HG03457 (cell line): ENCODE data around the gene SMPD4.
"Not testable (repeated sequence)": the region's sequence is repeated elsewhere in the genome, so short reads cannot be mapped to it uniquely, and the experiment has no call there.

Source experiments
- ATAC-seq: cut with Tn5 transposase; IDR thresholded peaks from one replicate; pipeline ENCODE4 v1.9.1; 2021; ENCODE audit warnings: moderate number of reproducible peaks; ENCODE audit not compliant: unreplicated experiment

The SMPD4 gene

DNA sequence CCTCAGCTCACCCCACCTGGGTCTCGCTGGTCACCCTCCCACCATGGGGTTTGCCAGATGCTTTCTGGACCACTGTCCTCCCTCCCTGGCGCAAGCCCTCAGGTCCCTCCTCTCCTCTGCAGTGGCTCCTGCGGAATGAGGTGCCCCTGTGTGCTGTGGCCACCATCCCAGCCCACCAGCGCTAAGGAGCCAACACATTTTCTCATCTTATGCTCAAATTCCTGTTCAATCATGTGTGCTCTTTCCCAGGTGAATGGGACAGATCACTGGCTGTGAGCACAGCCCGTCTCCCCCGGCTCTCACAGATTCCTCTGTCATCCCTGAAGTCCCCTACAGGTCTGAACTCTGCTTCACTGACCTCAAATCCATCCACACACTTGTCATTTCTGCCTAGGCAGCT lies 21.3 kb downstream of the SMPD4 start:
- no peak for ATAC-seq

DNA sequence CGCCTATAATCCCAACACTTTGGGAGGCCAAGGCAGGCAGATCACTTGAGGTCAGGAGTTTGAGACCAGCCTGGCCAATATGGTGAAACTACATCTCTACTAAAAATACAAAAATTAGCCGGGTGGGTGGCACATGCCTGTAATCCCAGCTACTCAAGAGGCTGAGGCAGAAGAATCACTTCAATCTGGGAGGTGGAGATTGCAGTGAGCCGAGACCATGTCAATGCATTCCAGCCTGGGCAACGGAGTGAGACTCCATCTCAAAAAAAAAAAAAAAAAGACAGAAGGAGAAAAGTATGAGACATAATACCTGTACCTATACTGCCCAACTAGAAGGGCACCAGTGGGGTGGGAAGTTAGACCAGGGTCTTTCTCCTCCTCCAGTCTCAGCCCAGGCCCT lies 22.0 kb downstream of the SMPD4 start:
- ATAC-seq, result not testable (repeated sequence)

- no peak for ATAC-seq
These were observed 22.8 kb downstream of the SMPD4 start for GRCh38 chr2:130158631-130159030.

DNA sequence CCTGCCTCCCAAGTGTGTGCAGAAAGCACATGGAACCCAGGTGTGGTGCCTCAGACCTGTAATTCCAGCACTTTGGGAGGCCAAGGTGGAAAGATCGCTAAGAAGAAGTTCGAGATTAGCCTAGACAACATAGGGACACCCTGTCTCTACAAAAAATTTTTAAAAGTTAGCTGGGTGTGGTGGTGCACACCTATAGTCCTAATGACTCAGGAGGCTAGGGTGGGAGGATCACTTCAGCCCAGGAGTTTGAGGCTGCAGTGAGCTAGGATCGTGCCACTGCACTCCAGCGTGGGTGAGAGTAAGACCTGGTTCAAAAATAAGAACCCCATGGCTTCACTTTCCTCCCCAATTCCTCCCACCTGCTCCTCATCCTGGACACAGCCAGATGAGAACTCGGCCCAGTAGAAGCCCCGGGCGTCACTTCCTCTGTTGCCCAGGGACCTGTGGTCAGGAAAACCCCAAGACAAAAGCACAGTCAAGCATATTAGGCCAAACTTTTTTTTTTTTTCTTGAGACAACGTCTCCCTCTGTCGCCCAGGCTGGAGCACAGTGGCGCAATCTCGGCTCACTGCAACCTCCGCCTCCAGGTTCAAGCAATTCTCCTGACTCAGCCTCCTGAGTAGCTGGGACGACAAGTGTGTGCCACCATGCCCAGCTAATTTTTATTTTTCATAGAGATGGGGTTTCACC lies 23.4 kb downstream of the SMPD4 start:
- peak; percentile 85 for ATAC-seq

DNA sequence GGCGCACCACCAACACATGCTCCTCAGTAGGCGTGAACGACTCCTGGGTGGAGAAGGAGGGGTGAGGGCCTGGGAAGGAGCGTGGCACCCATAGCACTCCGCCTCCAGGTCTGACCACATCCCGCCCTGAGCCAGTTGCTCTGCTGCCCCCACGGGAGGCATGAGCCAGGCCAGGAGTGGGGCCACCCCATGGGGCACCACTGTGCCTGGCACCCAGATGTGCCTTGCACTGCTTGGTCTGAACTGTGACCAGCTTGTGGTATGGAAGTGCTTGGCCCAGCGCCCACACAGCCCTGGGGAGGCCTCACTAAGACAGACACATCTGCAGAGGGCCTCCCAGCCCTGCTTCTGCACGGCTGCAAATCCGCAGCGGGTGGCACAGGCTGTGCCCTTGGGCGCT lies 24.0 kb downstream of the SMPD4 start:
- peak; percentile 34 for ATAC-seq

DNA sequence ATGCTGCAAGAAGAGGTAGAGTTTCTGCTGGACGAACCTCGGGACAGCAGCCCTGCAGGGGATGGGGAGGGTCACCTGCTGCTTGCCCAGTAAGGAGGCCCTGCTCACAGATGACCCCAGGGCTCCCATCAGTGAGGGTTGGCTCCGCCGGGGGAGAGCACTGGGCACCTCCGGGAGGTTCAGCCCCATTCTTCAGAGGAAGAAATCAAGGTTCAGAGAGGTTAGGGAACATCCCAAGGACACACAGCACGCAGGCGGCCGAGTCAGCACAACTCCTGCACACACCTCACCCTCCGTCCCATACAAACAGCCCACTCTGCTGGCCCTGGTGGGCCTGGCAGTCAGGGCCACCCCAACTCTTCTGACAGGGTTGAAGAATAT lies 24.8 kb downstream of the SMPD4 start:
- ATAC-seq, result no peak

DNA sequence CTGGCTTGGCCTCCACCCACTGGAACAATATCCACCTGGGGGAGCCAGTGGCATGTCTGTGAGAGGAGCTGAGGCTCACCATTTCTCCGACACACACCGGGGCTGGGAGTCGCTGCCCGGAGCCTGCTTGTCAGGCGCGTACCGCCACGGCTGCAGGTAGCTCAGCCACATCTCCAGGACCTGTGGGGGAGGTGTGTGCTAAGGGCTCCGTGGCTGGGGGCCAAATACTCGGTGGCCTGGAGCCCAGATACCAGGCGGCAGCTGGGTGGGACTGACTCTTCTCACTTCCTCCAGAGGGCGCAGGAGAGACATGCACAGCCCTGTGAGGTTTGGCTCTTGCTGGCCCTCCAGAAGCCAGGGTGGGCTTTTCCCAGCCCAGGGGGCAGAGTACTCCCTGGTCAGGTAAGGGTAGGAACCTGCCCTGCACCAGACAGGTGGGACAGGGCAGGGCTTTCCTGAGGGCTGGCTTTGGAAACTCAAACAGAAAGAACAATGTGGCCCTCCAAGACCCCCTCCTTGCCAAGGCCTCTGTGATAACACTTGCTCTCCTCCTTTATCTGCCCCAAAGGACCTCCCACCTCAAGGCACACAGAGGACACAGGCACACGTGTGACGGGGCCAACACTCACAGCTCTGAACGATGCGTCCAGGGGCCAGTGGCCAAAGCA lies 25.3 kb downstream of the SMPD4 start:
- ATAC-seq, result not testable (repeated sequence)

- ATAC-seq, result no peak
These were observed 26.3 kb downstream of the SMPD4 start for GRCh38 chr2:130154773-130155765.

DNA sequence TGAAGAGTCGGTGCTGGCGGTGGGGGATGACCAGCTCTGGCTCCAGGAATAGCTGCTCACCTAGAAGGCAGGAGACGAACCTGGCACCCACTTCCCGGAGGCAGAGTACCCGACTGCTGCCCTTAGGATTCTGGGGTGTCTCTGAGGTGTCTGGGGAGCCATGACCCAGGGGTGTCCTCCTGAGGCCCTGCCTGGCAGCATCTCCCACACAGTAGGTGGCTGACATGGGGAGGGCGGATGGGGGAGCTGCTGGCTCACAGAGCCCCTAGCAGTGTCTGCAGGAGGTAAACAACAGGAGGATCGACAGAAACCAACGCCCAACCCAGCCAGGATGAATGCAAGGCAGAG lies 27.0 kb downstream of the SMPD4 start:
- ATAC-seq, result not testable (repeated sequence)

DNA sequence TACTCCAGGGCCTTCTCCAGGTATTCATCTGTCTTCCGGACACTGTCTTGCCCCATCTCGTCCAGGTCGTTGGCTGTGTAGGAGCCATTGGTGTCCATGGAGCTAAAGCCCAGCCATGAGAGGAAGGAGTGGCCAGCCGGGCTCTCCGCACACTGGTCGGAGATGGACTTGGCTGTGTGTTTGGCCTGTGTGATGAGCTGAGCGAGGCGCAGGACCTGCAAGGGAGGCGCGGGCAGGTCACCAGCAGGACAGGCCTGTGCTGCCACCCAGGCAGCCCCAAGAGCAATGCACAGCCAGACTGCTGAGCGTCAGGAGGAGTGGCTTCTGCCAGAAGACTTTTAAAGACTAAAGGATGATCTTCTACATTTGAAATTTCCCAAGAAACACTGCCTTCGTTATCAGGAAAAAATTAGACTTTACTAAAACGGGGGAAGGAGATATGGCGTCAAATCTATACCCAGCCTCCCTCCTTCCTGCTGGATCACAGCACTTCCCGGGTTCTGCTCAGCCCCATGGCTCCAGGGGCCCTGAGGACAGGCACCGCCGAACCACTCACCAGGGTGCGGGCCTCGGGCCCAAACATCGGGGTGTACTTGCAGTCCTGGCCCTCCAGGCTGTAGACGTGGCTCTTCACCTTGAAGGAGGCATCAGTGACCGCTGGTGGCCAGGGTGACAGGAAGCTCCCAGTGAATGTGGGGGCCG lies 27.5 kb downstream of the SMPD4 start:
- ATAC-seq, result not testable (repeated sequence)

DNA sequence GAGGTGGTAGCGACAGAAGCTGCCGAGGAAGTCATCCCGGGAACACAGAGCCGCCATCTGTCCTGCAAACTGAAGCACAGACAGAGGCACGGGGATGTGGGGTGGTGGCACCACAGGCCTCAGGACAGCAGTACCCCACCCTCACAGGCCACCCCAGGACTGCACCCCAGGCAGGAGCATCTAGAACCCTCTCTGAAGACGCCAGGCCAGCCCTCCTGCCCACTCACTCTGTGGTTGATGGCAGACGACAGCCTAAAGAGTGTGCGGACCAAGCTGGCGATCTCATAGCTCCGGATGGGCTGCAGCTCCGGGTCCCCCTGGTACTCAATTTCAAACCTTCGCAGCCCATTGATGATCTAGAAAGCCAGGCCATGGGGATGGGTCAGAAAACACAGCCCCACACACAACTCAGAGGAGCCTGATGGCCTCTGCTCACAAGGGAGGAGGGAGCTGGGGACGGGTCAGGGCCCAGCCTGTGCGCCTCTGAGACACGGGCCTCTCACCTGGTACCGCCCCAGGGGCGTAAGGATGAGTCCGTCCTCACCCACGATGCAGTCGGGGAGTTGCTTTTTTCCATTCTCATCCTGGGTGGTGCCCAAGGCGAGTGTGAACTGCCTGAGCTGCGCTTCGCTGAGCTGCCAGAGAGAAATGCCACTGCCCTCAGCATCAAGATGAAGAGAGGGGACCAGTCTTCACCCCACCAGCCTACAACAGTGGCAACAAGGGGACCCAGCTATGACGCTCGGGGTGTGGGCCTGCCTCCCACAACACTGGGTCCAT lies 28.4 kb downstream of the SMPD4 start:
- ATAC-seq, result no peak

DNA sequence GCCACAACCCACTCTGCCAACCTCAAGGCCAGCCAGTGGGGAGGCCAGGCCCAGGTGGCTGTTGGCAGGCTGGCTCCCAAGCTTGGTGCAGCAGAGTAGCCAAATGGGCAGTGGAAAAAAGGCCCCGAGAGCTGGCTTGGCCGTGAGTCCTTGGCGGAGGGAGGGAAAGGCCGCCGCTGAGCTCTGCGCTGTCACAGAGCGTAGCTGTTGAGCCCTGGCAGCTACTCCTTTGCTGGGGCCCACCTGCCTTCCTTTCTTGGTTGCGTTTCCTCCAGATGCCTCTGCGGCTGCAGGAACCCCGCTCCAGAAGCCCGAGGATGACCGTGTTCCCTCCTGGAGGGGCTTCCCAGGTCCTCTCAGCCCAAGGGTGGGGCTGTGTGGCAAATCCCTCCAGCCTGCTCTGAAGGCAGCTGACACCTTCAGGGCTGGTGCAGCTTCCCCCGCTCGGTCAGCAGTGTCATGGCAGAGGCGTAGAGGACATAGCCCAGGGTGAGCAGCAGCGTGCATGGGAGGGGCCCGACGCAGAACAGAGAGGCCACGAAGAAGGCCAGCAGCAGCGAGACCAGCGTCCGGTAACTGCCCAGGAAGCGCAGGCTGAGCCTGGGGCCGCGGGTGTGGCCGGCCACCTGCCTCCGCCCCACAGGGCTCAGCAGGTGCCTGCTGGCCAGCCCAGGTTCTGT lies 29.1 kb downstream of the SMPD4 start:
- not testable (repeated sequence) for ATAC-seq

- not testable (repeated sequence) for ATAC-seq
These were observed 30.3 kb downstream of the SMPD4 start for GRCh38 chr2:130151145-130151512.

DNA sequence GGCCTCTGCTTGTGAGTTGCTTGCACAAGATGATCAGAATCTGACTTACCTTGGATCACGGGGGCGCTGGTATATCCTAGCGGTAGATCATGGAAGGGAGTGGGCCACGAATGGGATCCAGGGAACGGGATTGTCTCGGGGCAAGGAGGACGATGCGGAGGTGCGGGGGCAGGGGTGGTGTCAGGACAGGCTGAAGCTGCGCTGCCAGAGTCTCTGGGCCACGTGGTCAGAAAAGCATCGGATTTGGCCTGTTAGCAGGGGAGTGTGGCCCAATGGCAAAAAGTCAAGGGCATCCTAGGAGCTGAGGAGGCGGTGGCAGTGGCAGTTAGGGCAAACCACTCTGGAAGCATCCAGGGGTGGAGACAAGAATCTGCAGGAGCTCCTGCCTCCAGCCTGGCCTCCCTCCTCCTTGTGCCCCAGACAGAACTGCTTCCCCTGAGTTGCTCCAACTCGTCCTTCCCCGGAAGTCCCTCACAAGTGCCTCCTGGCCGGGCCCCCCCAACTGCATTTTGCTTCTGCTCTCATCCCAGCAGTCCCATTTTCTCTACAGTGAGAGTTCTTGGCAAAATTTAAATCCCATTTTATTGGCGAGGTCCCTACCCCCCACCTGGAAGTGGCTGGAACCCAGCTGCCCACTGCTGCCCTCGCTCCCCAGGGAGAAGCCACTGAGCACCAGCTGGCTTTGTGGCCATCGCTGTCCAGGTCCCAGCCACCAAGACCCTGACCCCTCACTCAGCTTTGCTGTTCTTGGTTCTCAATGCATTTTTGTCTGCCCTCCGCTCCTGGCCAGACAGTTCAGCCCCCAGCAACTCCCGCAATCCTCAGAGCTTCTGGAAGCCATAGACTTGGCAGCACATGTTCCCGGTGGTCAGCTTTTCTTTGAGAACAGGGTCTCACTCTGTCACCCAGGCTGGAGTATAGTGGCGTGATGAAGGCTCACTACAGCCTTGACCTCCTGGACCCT lies 30.9 kb downstream of the SMPD4 start:
- ATAC-seq, result no peak

GRCh38 chr2:130148515-130148914 lies 32.9 kb downstream of the SMPD4 start:
- not testable (repeated sequence) for ATAC-seq

DNA sequence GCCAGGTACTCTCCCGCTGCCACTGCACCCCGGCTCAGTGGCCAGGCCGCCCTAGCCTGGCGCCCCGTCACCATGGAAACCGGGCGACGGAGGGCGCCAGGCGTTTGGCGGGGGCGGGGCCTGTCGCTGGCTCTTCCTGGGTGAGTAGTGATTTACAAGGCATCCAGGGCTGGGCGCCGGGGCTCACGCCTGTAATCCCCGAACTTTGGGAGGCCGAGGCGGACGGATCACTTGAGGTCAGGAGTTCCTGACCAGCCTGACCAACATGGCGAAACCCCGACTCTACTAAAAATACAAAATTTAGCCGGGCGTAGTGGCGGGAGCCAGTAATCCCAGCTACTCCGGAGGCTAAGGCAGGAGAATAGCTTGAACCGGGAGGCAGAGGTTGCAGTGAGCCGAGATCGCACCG lies 36.4 kb downstream of the SMPD4 start, which contains the start of gene CCDC74B:
Gene CCDC74B, minus strand, starts transcription at position 107 of the 409 bp plus-strand sequence. CDS start 116 bp downstream, outside the sequence.
- peak; percentile 86 for ATAC-seq

DNA sequence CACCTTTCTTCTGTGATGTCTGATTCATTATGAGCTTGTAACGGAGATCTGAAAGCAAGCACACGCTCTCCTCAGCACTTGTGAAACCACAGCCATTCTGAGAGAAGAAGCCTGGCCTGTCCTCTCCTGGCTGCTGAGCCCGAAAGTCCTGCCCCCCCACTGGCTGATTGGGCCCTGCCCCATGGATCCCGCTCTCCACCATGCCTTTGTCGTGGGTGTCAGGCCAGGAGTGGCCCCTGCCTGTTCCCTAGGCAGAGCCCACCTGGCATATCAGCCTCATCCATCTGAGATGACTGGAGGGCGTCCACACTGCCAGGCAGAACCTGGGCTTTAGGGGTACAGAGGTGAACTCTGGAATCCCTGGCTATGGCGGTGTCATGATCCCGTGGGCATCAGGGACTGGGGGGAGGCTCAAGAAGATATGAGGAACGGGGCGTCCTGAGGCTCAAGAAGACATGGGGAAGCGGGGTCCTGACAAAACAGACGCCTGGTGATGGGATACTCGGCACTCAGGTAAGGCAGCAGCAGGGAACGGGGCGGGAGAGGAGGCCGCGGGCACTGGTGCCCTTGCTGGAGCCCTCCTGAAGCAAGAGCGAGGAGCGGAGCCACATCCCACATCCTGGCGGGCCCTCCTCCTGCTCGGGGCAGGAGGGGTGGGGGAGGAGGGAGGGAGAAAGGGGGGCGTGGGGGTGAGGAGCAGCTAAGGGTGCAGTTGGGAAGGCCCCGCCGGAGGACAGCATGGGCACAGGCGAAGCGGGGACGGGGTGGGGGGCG lies 37.9 kb downstream of the SMPD4 start:
- not testable (repeated sequence) for ATAC-seq
